SU-DHL-6 (cell line): ENCODE results near the gene RPL22.

Experiments used
- H2AFZ ChIP-seq: fragments of 200-600 bp; sonication (generic); 2 replicates; pipeline ENCODE4 v1.6.1; 2014; ENCODE audit warnings: low read depth, mild to moderate bottlenecking, moderate library complexity, mixed read lengths, antibody characterized with exemption, low read length; ENCODE audit not compliant: severe bottlenecking
- H3F3A ChIP-seq: fragments of 200-600 bp; shearing (Covaris generic); 2 replicates; pipeline ENCODE4 v1.6.0; 2016; ENCODE audit warnings: antibody characterized with exemption, mild to moderate bottlenecking; ENCODE audit not compliant: insufficient read depth
- H3K27ac ChIP-seq: fragments of 200-600 bp; sonication (generic); 2 replicates; pipeline ENCODE4 v1.5.1; 2016; ENCODE audit warnings: low read depth, mild to moderate bottlenecking, low read length, moderate library complexity, mixed read lengths
- H3K27me3 ChIP-seq: fragments of 200-600 bp; sonication (generic), shearing (Covaris generic); 2 replicates; pipeline ENCODE4 v1.6.0; 2014; ENCODE audit warnings: mild to moderate bottlenecking, low read length
- H3K36me3 ChIP-seq: fragments of 200-600 bp; sonication (generic); 2 replicates; pipeline ENCODE4 v1.6.1; 2014; ENCODE audit warnings: mild to moderate bottlenecking, low read length, mixed read lengths
- H3K4me2 ChIP-seq: fragments of 300-600, 200-600 bp; shearing (Covaris generic), sonication (generic); 2 replicates; pipeline ENCODE4 v1.6.0; 2014; ENCODE audit warnings: low read length, low read depth, mild to moderate bottlenecking; ENCODE audit not compliant: poor library complexity, severe bottlenecking
- H3K4me3 ChIP-seq: fragments of 200-600 bp; sonication (generic); 2 replicates; pipeline ENCODE4 v1.5.1; 2014; ENCODE audit warnings: antibody characterized with exemption, low read length, mild to moderate bottlenecking, mixed read lengths; ENCODE audit not compliant: insufficient read depth, poor library complexity, severe bottlenecking
- H3K79me2 ChIP-seq: fragments of 200-600 bp; sonication (generic); 2 replicates; pipeline ENCODE4 v1.6.1; 2014; ENCODE audit warnings: mild to moderate bottlenecking, low read length, moderate library complexity; ENCODE audit not compliant: insufficient read depth
- H3K9ac ChIP-seq: fragments of 200-600 bp; sonication (generic); 2 replicates; pipeline ENCODE4 v1.7.0; 2014; ENCODE audit warnings: mild to moderate bottlenecking, low read length
- H3K9me2 ChIP-seq: fragments of 200-600 bp; sonication (generic); replicated peaks from 2 replicates; pipeline ENCODE4 v1.6.1; 2014; ENCODE audit warnings: low read length; ENCODE audit not compliant: insufficient read depth
- H3K9me3 ChIP-seq: fragments of 200-600 bp; sonication (generic); 2 replicates; pipeline ENCODE4 v1.6.1; 2014; ENCODE audit warnings: low read length, mixed read lengths; ENCODE audit not compliant: insufficient read depth
- H4K20me1 ChIP-seq: fragments of 200-600 bp; sonication (generic); 2 replicates; pipeline ENCODE4 v1.6.1; 2014; ENCODE audit warnings: low read depth, mild to moderate bottlenecking, antibody characterized with exemption, low read length, moderate library complexity, mixed read lengths
- EZH2phosphoT487 ChIP-seq: fragments of 200-600 bp; sonication (generic), shearing (Covaris generic); conservative IDR thresholded peaks from 2 replicates; pipeline ENCODE4 v1.6.1; 2018; ENCODE audit warnings: mild to moderate bottlenecking, antibody characterized with exemption, low read length, moderate library complexity, mixed read lengths
- TF ChIP-seq, protein P1 (sequence below): fragments of 200-600 bp; sonication (generic); IDR thresholded peaks from one replicate; pipeline ENCODE4 v1.5.1; 2017; ENCODE audit warnings: antibody characterized with exemption, mild to moderate bottlenecking, low read length, moderate library complexity; ENCODE audit not compliant: insufficient read depth, poor library complexity, severe bottlenecking

RPL22 gene

DNA sequence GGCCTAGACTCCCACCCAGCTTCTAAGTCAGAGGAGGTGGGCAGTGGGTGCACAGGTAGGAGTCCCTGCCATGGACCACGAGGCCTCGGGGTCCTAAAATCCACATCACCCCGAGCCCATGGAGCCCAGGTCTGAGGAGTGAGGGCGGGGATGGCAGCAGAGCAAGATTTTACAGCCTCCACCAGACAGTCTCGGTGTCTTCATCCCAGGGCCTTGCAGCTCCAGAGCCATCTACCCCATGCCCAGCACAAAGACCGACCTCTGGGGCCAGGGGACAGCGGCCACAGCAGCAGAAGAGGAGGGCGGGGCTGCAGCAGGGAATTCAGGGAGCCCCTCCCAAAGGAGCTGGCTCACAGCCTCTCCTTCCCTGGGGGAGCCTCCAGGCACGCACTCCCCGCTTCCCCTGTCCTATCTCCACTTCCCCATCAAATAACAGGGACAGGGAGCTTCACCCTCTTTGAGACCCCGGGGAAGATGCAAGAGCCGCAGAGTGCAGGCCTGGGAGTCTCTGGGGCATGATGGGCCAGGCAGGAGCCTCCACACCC lies 33.9 kb downstream of the RPL22 start:
- Histone ChIP-seq H2AFZ (no peak overlapping the region), H3K9me2 (no peaks in the 10 kb centered on the region), H3K9ac (no peak overlapping the region), H3K4me3 (no peak overlapping the region), H3F3A (no peaks in the 10 kb centered on the region), H4K20me1 (no peaks in the 10 kb centered on the region), H3K27me3 (no peaks in the 10 kb centered on the region), H3K27ac (no peak overlapping the region), H3K4me2 (no peak overlapping the region), H3K79me2 (no peaks in the 10 kb centered on the region), H3K9me3 (no peaks in the 10 kb centered on the region), H3K36me3 (no peaks in the 10 kb centered on the region)
- TF ChIP-seq EZH2phosphoT487, result no peak
- TF ChIP-seq, protein P1, sequence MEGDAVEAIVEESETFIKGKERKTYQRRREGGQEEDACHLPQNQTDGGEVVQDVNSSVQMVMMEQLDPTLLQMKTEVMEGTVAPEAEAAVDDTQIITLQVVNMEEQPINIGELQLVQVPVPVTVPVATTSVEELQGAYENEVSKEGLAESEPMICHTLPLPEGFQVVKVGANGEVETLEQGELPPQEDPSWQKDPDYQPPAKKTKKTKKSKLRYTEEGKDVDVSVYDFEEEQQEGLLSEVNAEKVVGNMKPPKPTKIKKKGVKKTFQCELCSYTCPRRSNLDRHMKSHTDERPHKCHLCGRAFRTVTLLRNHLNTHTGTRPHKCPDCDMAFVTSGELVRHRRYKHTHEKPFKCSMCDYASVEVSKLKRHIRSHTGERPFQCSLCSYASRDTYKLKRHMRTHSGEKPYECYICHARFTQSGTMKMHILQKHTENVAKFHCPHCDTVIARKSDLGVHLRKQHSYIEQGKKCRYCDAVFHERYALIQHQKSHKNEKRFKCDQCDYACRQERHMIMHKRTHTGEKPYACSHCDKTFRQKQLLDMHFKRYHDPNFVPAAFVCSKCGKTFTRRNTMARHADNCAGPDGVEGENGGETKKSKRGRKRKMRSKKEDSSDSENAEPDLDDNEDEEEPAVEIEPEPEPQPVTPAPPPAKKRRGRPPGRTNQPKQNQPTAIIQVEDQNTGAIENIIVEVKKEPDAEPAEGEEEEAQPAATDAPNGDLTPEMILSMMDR, result no peak

DNA sequence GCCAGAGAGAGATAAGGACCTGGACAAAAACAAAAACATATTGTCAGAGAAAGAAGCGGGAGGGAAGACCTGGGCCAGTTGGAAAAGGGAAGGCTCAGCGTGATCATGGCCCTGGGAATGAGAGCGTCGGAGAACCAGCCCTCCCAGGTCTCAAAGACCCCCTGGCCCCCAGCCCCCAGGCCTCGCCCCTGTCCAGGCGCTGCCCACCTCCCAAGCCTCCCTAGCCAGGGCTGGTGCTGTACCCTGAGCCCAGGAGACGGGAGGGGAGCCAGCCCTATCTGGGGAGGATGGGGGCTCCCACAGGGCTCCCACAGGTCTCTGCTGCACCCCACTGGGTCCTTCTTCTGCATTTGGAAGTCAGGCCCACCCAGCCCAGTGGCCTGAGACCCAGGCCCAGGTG lies 34.4 kb downstream of the RPL22 start:
- TF ChIP-seq, protein P1, result no peak
- TF ChIP-seq EZH2phosphoT487, result no peak
- H3K36me3 ChIP-seq, result no peaks in the 10 kb centered on the region
- no peaks in the 10 kb centered on the region for H3K27me3 ChIP-seq
- no peaks in the 10 kb centered on the region for H3F3A ChIP-seq
- H4K20me1 ChIP-seq, result no peaks in the 10 kb centered on the region
- no peak overlapping the region for H2AFZ ChIP-seq
- no peak overlapping the region for H3K9ac ChIP-seq
- no peak overlapping the region for H3K4me2 ChIP-seq
- no peak overlapping the region for H3K27ac ChIP-seq
- no peaks in the 10 kb centered on the region for H3K9me3 ChIP-seq
- H3K79me2 ChIP-seq, result no peaks in the 10 kb centered on the region
- H3K4me3 ChIP-seq, result no peak overlapping the region
- no peaks in the 10 kb centered on the region for H3K9me2 ChIP-seq

DNA sequence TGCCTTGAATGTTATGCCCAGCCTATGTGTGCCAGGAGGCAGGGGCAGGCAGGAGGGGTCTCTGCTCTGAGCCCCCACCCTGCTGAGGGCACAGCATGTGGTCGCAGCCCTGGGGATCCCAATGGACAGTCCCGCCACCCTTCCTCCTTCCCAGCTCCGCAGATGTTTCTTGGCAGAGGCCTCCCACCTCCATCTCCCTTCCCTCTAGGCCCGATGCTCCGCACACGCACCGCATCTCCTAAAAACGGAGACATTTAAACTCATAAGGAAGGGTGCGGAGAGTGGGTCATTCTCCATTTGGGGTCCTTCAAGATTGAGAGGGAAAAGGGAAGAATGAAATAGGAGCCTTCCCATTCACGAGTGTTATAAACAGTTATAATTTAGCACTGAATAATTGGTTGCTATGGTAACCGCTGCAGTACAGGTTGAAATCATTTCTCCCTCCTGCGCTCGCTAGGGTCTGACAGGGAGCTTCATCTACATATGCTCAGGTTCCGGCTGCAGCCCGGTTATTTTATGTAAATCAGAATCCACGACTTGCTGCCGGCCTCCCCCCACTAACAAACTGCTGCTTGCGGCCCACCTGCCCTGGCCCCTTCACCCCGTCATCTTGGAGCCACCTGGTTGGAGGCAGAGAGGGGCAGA lies 35.3 kb downstream of the RPL22 start:
- Histone ChIP-seq H3K9ac (no peak overlapping the region), H3K79me2 (no peaks in the 10 kb centered on the region), H3K27ac (no peak overlapping the region), H3K9me2 (no peaks in the 10 kb centered on the region), H3K36me3 (no peaks in the 10 kb centered on the region), H3K4me2 (no peak overlapping the region), H4K20me1 (no peaks in the 10 kb centered on the region), H3K4me3 (no peak overlapping the region), H3K27me3 (no peaks in the 10 kb centered on the region), H2AFZ (no peak overlapping the region), H3F3A (no peaks in the 10 kb centered on the region), H3K9me3 (no peaks in the 10 kb centered on the region)
- TF ChIP-seq, protein P1, result no peak
